Astrocyte (in vitro differentiated cells and primary cell): Measurements from ENCODE around the gene UGT1A8.

ENCODE experiments used
- EZH2 ChIP-seq: IDR thresholded peaks from 2 replicates; pipeline ENCODE4 v1.6.1; 2012; ENCODE audit warnings: mild to moderate bottlenecking, low read length, inconsistent platforms; ENCODE audit not compliant: insufficient read depth
- TF ChIP-seq, protein P1 (sequence below): IDR thresholded peaks from 2 replicates; pipeline ENCODE4 v1.5.1; 2011; ENCODE audit warnings: low read depth, mild to moderate bottlenecking, inconsistent platforms, low read length, moderate library complexity; ENCODE audit not compliant: insufficient read depth

DNA sequence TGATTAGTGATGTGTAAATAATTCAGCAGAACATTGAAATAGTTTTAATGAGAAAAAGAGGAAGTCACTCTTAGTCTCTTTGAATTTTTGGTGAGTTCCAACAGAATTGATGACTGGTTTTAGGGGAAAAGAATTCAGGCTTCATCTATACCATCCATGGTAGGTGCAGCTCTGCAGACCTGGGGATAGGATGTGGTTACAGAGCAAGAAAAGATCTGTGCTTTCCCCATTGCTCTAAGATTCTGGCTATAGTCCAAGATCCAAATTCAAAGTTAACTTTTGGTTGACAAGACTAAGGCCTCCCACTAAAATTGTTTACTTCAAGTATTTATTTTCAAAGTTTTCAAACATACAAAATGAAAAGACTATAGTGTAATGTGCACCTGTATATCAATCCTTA is 22.4 kb downstream of the UGT1A8 start:
- TF ChIP-seq, protein P1, sequence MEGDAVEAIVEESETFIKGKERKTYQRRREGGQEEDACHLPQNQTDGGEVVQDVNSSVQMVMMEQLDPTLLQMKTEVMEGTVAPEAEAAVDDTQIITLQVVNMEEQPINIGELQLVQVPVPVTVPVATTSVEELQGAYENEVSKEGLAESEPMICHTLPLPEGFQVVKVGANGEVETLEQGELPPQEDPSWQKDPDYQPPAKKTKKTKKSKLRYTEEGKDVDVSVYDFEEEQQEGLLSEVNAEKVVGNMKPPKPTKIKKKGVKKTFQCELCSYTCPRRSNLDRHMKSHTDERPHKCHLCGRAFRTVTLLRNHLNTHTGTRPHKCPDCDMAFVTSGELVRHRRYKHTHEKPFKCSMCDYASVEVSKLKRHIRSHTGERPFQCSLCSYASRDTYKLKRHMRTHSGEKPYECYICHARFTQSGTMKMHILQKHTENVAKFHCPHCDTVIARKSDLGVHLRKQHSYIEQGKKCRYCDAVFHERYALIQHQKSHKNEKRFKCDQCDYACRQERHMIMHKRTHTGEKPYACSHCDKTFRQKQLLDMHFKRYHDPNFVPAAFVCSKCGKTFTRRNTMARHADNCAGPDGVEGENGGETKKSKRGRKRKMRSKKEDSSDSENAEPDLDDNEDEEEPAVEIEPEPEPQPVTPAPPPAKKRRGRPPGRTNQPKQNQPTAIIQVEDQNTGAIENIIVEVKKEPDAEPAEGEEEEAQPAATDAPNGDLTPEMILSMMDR = no peak
- TF ChIP-seq EZH2 = no peak
